Omental fat pad (tissue), 4 donors: ENCODE measurements around the gene ZNF771. TPM values are rescaled to one million over a fixed set of nuclear protein-coding genes. Genes with fewer than 3 reads are reported as not detected.

Source experiments
- ATAC-seq: fragments of 150-250 bp; one replicate; pipeline ENCODE4 v1.9.1; 2016; ENCODE audit warnings: mild to moderate bottlenecking, moderate library complexity; ENCODE audit not compliant: low FRiP score
- DNase-seq: peaks from one replicate; pipeline ENCODE4 v3.0.0-alpha.2; 2019; ENCODE audit warnings: low spot score
- total RNA-seq, 4 donors: library from RNA; depleted of rRNA; stranded (reverse); fragments of >200 nt; gene quantifications; one replicate each; pipeline ENCODE4 v1.1.0, GENCODE V29; 2016
- TF ChIP-seq, protein P1 (sequence below), 3 donors: fragments of 450-650 bp; IDR thresholded peaks; one replicate each; pipeline ENCODE4 v1.5.1; 2016 to 2017; ENCODE audit warnings: antibody characterized with exemption in 3 of 3, mild to moderate bottlenecking in 3 of 3, moderate library complexity in 2 of 3

Gene ZNF771
- total RNA-seq, 4 donors from 2014 or later, result 8.3 to 13.6 (median 9.9) TPM

DNA sequence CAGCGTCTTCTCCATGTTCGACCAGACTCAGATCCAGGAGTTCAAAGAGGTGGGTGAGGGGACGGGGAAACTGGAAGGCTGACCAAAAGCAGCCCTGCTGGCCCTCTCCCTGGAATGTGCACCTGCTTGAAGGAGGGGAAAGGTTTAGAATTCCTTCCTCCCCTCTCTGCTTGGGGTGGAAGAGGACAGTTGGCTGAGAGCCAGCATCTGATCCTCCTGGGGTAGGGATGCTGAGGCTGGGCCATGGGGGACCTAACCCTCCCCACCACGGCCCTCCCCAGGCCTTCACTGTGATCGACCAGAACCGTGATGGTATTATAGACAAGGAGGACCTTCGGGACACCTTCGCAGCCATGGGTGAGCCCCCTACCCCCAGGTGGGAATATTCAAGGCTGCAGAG lies 31.5 kb upstream of the ZNF771 start:
- ATAC-seq (no peak), DNase-seq (no peak)
- TF ChIP-seq, protein P1, sequence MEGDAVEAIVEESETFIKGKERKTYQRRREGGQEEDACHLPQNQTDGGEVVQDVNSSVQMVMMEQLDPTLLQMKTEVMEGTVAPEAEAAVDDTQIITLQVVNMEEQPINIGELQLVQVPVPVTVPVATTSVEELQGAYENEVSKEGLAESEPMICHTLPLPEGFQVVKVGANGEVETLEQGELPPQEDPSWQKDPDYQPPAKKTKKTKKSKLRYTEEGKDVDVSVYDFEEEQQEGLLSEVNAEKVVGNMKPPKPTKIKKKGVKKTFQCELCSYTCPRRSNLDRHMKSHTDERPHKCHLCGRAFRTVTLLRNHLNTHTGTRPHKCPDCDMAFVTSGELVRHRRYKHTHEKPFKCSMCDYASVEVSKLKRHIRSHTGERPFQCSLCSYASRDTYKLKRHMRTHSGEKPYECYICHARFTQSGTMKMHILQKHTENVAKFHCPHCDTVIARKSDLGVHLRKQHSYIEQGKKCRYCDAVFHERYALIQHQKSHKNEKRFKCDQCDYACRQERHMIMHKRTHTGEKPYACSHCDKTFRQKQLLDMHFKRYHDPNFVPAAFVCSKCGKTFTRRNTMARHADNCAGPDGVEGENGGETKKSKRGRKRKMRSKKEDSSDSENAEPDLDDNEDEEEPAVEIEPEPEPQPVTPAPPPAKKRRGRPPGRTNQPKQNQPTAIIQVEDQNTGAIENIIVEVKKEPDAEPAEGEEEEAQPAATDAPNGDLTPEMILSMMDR (IDR thresholded peaks at IDR 0.05), result no peak

DNA sequence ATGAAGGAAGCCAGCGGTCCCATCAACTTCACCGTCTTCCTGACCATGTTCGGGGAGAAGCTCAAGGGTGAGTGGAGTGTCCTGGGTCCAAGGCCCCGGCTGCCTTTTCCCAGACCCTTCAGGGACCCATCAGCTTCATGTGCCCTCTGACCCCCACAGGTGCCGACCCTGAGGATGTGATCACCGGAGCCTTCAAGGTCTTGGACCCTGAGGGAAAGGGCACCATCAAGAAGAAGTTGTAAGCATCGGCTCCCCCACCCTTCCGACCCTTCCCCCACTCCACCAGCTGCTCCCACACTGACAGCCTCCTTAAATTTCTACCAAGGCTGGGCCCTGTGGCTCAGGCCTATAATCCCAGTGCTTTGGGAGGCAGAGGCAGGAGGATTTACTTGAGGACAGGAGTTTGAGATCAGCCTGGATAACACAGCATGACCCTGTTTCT lies 30.9 kb upstream of the ZNF771 start:
- TF ChIP-seq, protein P1 (IDR thresholded peaks at IDR 0.05), result no peak
- ATAC-seq (no peak), DNase-seq (no peak)

DNA sequence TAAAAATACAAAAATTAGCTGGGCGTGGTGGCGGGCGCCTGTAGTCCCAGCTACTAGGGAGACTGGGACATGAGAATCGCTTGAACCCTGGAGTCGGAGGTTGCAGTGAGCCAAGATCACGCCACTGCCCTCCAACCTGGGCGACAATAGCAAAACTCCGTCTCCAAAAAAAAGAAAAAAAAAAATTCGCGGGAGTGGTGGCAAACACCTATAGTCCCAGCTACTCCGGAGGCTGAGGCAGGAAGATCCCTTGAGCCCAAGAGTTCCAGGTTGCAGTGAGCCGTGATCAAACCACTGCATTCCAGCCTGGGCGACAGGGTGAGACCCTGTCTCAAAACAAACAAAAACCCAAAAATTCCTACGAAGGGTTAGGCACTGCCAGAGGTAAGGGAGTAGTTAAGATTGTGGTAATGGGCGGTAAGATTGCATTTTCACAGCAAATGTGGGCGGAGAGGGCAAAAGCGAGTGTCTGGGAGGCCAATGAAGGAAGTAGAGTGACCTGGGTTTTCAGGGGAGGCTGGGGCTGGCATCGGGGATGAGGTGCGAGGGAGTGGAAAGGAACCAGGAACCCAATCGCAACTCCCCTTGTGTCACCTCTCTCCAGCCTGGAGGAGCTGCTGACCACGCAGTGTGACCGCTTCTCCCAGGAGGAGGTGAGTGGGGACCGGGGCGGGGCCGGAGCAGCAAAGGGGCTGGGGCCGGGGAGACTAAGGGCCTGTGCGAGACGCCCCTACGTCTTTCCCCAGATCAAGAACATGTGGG lies 30.2 kb upstream of the ZNF771 start:
- no peak for ATAC-seq
- TF ChIP-seq, protein P1 (IDR thresholded peaks at IDR 0.05), result no peak
- no peak for DNase-seq

DNA sequence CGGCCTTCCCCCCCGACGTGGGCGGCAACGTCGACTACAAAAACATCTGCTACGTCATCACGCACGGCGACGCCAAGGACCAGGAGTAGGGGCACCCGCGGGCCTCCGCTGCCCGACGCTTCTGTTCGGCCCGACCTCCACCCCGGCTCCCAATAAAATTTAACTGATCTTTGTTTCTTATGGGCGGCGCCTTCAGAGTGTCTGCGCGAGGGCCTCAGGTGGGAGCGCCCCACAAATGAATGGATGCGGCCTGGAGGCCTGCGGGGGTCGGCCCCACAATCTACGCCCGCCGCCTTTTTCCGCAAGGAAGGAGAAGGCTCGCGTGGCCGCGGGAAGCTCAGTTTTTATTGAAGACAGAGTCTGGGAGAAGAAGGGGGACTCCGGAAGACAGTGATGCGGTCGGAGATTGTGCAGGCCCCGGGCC lies 29.6 kb upstream of the ZNF771 start:
- peak; percentile 50 for ATAC-seq
- peak; percentile 79 for DNase-seq
- TF ChIP-seq, protein P1 (IDR thresholded peaks at IDR 0.05), result no peak

DNA sequence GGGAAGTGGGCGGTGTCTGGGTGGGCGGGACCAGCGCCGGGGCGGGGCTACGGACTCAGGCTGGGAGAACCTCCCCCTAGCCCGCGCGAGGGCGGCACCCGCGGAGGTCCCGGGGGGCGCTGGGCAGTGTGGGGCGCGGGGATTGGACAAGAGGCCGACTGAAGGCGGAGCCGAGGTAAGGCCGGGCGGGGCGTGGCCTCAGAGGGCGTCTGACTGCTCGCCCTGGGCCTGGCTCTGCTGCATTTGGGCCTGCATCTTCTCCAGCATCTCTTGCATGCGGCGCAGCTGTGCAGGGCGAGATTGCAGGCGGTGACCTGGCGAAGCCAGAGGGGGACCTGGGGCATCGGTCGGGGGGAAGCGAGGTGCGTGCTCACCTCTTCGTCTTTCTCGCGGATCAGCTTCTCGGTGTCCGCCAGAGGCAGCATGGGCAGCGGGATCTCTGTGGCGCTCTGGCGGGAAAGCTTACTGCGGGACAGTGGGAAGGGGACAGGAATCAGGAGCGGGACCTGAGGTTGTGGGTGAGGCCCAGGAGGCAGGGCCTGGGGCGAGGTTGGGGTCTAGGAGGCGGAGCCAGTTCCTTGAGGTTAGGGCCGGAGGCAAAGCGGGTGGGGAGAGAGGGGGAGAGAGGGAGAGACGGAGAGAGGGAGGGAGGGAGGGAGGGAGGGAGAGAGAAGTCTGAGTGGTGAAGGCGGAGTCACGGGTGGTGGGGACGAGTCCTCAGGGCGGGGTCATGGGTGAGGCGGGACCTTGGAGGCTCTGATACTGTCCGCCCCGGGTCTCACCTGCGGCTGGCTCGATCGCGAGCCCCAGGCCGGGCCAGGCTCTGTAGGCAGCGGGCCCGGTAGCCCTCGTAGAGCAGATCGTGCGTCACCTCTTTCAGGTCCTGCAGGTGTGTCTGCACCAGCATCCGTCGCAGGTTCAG lies 28.9 kb upstream of the ZNF771 start:
- TF ChIP-seq, protein P1 (IDR thresholded peaks at IDR 0.05), result no peak
- DNase-seq, result peak; percentile 98
- peak; percentile 99 for ATAC-seq

DNA sequence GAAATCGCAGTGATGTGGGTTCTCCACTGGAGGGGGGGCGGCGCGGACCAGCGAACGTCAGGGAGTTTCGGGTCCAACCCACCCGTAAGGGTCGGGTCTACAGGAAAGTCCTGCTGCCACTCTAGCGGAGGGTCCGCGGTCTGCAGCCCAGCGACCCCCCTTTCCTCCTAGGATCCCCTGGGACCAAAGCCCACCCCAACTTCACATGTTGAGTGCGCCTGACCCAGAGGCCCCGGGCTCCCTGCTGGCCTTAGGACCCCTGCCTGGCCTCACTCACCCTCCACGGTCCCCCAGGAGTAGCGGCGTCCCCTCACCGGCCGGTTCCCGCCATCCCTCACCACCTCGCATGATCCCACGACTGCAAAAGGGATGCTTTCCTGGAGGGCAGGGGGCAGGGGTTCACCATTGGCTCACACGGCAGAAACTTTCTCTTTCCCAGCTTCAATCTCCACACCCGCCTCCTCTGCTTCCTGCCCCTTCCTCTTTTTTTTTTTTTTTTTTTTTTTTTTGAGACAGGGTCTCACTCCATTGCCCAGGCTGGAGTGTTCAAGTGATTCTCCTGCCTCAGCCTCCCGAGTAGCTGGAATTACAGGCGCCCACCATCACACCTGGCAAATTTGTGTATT lies 28.1 kb upstream of the ZNF771 start:
- no peak for ATAC-seq
- TF ChIP-seq, protein P1 (IDR thresholded peaks at IDR 0.05), result no peak
- no peak for DNase-seq
